HEK293T (cell line): ENCODE results near the gene NUP85.
"Not testable (repeated sequence)": the region's sequence is repeated elsewhere in the genome, so short reads cannot be mapped to it uniquely, and the experiment has no call there.

Source experiments
- ARNT ChIP-seq: fragments of 450-650 bp; IDR thresholded peaks from 2 replicates; pipeline ENCODE4 v1.6.1; 2017; ENCODE audit warnings: mild to moderate bottlenecking
- BHLHE40 ChIP-seq: fragments of 450-650 bp; IDR thresholded peaks from 2 replicates; pipeline ENCODE4 v1.6.1; 2016; ENCODE audit warnings: mild to moderate bottlenecking, moderate library complexity, borderline replicate concordance
- ELF4 ChIP-seq: fragments of 450-650 bp; IDR thresholded peaks from 2 replicates; pipeline ENCODE4 v1.6.1; 2017; ENCODE audit warnings: antibody characterized with exemption
- FOXA1 ChIP-seq: fragments of 450-650 bp; IDR thresholded peaks from 2 replicates; pipeline ENCODE4 v1.6.1; 2016; ENCODE audit warnings: mild to moderate bottlenecking
- SUZ12 ChIP-seq: fragments of 450-650 bp; IDR thresholded peaks from 2 replicates; pipeline ENCODE4 v1.6.1; 2016; ENCODE audit warnings: mild to moderate bottlenecking

DNA sequence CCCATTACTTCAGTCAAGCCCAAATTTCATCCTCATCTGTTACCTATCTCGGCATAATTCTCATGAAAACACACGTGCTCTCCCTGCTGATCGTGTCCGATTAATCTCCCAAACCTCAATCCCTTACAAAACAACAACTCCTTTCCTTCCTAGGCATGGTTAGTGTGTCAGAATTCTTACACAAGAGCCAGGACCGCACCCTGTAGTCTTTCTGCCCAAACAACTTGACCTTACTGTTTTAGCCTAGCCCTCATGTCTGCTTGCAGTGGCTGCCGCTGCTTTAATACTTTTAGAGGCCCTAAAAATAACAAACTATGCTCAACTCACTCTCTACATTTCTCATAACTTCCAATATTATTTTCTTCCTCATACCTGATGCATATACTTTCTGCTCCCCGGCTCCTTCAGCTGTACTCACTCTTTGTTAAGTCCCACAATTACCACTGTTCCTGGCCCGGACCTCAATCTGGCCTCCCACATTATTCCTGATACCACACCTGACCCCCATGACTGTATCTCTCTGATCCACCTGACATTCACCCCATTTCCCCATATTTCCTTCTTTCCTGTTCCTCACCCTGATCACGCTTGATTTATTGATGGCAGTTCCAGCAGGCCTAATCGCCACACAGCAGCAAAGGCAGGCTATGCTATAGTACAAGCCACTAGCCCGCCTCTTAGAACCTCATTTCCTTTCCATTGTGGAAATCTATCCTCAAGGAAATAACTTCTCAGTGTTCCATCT is 50.6 kb downstream of the NUP85 start:
- not testable (repeated sequence) for TF ChIP-seq SUZ12, FOXA1, BHLHE40, ELF4, ARNT
